Esophagus muscularis mucosa (tissue), 4 donors: ENCODE measurements around the gene SLC9C2. TPM values are rescaled to one million over a fixed set of nuclear protein-coding genes. Genes with fewer than 3 reads are reported as not detected.
"Not testable (repeated sequence)": the region's sequence is repeated elsewhere in the genome, so short reads cannot be mapped to it uniquely, and the experiment has no call there.

Experiments used
- DNase-seq: peaks from one replicate; pipeline ENCODE4 v3.0.0-alpha.2; 2017; ENCODE audit errors: extremely low spot score
- H3K27ac ChIP-seq, 4 donors: fragments of 200-600 bp; sonication (generic); replicated peaks in 1 of 4; 1 replicate in 3 of 4; 2 replicates in 1 of 4; pipeline ENCODE4 v1.5.1; 2016 to 2019; ENCODE audit warnings: mild to moderate bottlenecking in 1 of 4
- H3K27me3 ChIP-seq, 4 donors: fragments of 200-600 bp; sonication (generic); one replicate each; pipeline versions ENCODE4 v1.5.1 to v1.6.0; 2016 to 2019
- H3K36me3 ChIP-seq, 4 donors: fragments of 200-600 bp; sonication (generic); one replicate each; pipeline ENCODE4 v1.5.1; 2016 to 2019
- H3K4me1 ChIP-seq, 4 donors: fragments of 200-600 bp; sonication (generic); one replicate each; pipeline ENCODE4 v1.5.1; 2016 to 2019
- H3K4me3 ChIP-seq, 4 donors: fragments of 200-600 bp; sonication (generic); 1 replicate in 2 of 4; 2 replicates in 2 of 4; pipeline ENCODE4 v1.5.1; 2016 to 2019; ENCODE audit warnings: mild to moderate bottlenecking in 4 of 4, moderate library complexity in 1 of 4
- H3K9me3 ChIP-seq, 4 donors: fragments of 200-600 bp; sonication (generic); 1 replicate in 3 of 4; 2 replicates in 1 of 4; pipeline ENCODE4 v1.5.1; 2016 to 2019
- EP300 ChIP-seq: sonication (generic); formaldehyde crosslinking; IDR thresholded peaks from one replicate; pipeline ENCODE4 v1.6.1; 2017; ENCODE audit warnings: antibody characterized with exemption
- POLR2A ChIP-seq: fragments of 450-650 bp; IDR thresholded peaks from one replicate; pipeline ENCODE4 v1.6.1; 2017; ENCODE audit warnings: antibody characterized with exemption, moderate library complexity, mild to moderate bottlenecking, low read depth
- POLR2AphosphoS5 ChIP-seq, 2 donors: sonication (generic); formaldehyde crosslinking; IDR thresholded peaks; one replicate each; pipeline ENCODE4 v1.6.1; 2017; ENCODE audit warnings: antibody characterized with exemption in 2 of 2
- WGBS: methylation state at CpG from one replicate; pipeline ENCODE4 v1.1.5; 2018; 5-methylcytosine and 5-hydroxymethylcytosine counted together
- intact Hi-C: fragments of 100-400 bp; cut with DNase I; formaldehyde crosslinking; loops from one replicate; pipeline ENCODE4 v1.15.1; 2023
- total RNA-seq, 4 donors: library from RNA; depleted of rRNA; stranded (reverse); fragments of >200 nt; gene quantifications; one replicate each; pipeline versions ENCODE4 v1.1.0 to v1.2.1, GENCODE V29; 2016
- TF ChIP-seq, protein P1 (sequence below), 3 experiments: fragments of 200-600 bp in 2 of 3; fragments of 450-650 bp in 1 of 3; sonication (generic) in 2 of 3; IDR thresholded peaks; one replicate each; pipeline ENCODE4 v1.5.1; 2017 to 2019; ENCODE audit warnings: antibody characterized with exemption in 3 of 3, mild to moderate bottlenecking in 2 of 3, moderate library complexity in 1 of 3

SLC9C2 gene
- total RNA-seq, 4 donors from 2014 or later, result not detected

DNA sequence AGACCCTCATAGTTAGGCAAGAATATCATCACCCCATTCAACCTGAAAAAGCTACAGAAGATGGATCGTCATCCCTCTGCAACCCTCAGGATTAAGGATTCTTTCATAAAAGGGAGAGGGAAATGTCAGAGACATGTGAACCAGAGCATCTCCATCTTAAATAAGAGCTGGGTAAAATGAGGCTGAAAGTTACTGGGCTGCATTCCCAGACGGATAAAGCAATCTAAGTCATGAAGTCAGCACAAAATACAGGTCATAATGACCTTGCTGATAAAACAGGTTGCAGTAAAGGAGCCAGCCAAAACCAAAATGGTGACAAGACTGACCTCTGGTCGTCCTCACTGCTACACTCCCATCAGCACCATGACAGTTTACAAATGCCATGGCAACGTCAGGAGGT, 103.1 kb downstream of the SLC9C2 start:
- Histone ChIP-seq H3K36me3 (peaks cover 0 to 8% (median 3%) of the 10 kb centered on the region in 4 donors), H3K27ac (no peak overlapping the region), H3K9me3 (no peaks in the 10 kb centered on the region), H3K4me3 (no peak overlapping the region), H3K4me1 (no peaks in the 10 kb centered on the region), H3K27me3 (no peaks in the 10 kb centered on the region)
- intact Hi-C loops, result no loop called here
- no peak for TF ChIP-seq POLR2A
- TF ChIP-seq EP300, result no peak
- TF ChIP-seq, protein P1, sequence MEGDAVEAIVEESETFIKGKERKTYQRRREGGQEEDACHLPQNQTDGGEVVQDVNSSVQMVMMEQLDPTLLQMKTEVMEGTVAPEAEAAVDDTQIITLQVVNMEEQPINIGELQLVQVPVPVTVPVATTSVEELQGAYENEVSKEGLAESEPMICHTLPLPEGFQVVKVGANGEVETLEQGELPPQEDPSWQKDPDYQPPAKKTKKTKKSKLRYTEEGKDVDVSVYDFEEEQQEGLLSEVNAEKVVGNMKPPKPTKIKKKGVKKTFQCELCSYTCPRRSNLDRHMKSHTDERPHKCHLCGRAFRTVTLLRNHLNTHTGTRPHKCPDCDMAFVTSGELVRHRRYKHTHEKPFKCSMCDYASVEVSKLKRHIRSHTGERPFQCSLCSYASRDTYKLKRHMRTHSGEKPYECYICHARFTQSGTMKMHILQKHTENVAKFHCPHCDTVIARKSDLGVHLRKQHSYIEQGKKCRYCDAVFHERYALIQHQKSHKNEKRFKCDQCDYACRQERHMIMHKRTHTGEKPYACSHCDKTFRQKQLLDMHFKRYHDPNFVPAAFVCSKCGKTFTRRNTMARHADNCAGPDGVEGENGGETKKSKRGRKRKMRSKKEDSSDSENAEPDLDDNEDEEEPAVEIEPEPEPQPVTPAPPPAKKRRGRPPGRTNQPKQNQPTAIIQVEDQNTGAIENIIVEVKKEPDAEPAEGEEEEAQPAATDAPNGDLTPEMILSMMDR (IDR thresholded peaks at IDR 0.05), result no peak
- no peak for TF ChIP-seq POLR2AphosphoS5 (IDR thresholded peaks at IDR 0.05)
- no peak for DNase-seq
- WGBS, result 82% methylated on average over 4 of the region's 4 CpGs

DNA sequence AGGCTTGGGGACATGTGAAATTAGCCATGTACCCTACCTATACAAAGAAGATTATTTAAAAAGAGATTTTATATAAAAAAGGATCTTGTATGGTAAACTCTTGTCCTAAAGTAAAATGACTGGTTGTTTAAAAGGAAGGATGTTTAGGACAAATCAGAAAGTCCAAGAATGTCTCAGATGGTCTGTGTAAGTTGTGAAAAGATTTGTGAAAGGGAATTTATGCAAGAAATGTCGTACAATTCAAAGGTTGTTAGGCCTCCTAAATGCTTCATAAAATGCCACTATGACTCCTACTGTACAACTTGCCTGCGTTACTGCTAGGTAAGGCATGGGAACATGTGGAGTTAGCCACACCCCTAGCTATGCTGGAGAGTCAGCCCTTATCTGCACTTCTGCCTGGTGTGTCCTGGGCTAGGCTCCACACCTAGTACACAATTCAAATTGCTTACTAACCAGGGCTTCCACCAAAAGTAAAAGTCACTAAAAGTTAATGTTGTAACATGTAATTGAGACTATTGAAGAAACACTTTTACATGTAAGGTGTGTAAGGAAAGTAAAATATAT, 106.0 kb downstream of the SLC9C2 start:
- TF ChIP-seq, protein P1 (IDR thresholded peaks at IDR 0.05), result no peak
- TF ChIP-seq POLR2AphosphoS5 (IDR thresholded peaks at IDR 0.05) (no peak), EP300 (no peak), POLR2A (no peak)
- no peak for DNase-seq
- H3K9me3 ChIP-seq, result no peaks in the 10 kb centered on the region
- H3K4me3 ChIP-seq, result no peak overlapping the region
- peaks cover 0 to 8% (median 7%) of the 10 kb centered on the region in 4 donors for H3K36me3 ChIP-seq
- H3K4me1 ChIP-seq, result no peaks in the 10 kb centered on the region
- H3K27me3 ChIP-seq, result no peaks in the 10 kb centered on the region
- H3K27ac ChIP-seq, result no peak overlapping the region
- intact Hi-C loops, result no loop called here
- 97% methylated on average over 2 of the region's 2 CpGs for WGBS

DNA sequence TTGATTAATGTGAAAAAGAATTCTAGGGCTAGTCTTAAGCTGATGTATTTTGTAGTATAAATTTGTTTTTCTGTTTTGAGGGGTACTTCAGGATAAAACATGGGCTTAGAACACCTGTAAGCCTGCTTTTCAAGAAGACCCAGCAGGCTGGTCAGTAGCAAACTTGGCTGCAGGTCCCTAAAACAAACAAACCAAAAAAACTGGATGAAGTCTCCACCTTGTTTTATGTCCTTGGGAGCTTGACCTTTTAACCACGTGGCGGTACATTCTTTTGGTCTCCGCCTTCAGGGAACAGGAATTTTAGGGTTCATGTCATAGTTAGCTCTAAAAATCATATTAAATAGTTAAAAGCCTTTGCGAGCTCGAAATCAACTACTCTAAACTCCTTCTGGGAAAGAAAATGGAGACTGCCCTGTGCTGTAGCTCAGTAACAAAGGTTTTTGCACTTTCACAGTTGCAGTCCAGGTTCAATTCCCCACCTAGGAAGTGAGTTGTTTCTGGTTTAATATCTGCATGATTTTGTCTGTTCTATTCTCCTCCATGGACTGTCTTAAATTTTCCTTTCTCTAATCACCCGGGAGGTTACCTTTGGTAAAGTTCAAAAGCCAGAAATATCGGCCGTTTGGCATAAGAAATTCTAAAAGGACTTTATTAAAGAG, 107.1 kb downstream of the SLC9C2 start:
- Histone ChIP-seq H3K27me3 (no peaks in the 10 kb centered on the region), H3K27ac (no peak overlapping the region), H3K9me3 (no peaks in the 10 kb centered on the region), H3K4me1 (no peaks in the 10 kb centered on the region), H3K4me3 (no peak overlapping the region), H3K36me3 (peaks cover 0 to 17% (median 7%) of the 10 kb centered on the region in 4 donors)
- TF ChIP-seq POLR2A (no peak), EP300 (no peak), POLR2AphosphoS5 (IDR thresholded peaks at IDR 0.05) (no peak)
- TF ChIP-seq, protein P1 (IDR thresholded peaks at IDR 0.05), result no peak
- WGBS, result 92% methylated on average over 8 of the region's 8 CpGs
- DNase-seq, result no peak
- intact Hi-C loops, result no loop called here

DNA sequence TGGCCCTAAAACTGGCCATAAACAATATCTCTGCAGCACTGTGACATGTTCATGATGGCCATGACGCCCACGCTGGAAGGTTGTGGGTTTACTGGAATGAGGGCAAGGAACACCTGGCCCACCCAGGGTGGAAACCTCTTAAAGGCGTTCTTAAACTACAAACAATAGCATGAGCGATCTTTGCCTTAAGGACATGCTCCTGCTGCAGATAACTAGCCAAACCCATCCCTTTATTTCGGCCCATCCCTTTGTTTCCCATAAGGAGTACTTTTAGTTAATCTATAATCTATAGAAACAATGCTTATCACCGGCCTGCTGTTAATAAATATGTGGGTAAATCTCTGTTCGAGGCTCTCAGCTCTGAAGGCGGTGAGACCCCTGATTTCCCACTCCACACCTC, 109.7 kb downstream of the SLC9C2 start:
- peaks cover 11 to 36% (median 18%) of the 10 kb centered on the region in 4 donors for H3K36me3 ChIP-seq
- H3K4me1 ChIP-seq, H3K27ac ChIP-seq, intact Hi-C loops, H3K4me3 ChIP-seq, DNase-seq, H3K9me3 ChIP-seq, H3K27me3 ChIP-seq: not testable (repeated sequence)
- 96% methylated on average over 8 of the region's 8 CpGs for WGBS

DNA sequence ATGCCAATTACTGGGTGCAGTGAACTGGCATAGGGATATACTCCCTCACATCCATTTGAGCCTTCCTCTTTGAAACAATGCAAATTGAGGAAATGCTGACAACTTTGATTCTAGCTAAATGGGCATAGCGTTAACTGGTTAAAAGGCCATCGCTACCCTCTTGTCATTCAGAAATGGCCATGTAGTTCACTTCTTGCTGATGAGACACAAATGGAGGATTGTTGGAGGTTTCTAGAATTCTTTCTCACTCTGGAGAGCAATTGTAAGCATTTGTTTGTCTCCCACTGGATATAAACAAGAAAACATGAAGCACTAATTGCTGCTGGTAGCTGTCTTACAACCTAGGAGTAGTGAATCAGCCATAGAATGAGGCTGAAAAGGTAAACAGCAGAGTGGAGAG, 111.4 kb downstream of the SLC9C2 start:
- intact Hi-C loops, result no loop called here
- Histone ChIP-seq H3K27ac (no peak overlapping the region), H3K27me3 (no peaks in the 10 kb centered on the region), H3K4me1 (no peaks in the 10 kb centered on the region), H3K4me3 (no peak overlapping the region), H3K36me3 (peaks cover 27 to 52% (median 34%) of the 10 kb centered on the region in 4 donors), H3K9me3 (no peaks in the 10 kb centered on the region)
- TF ChIP-seq POLR2AphosphoS5 (IDR thresholded peaks at IDR 0.05), result peak in 1 of 2 donors; percentile 8
- TF ChIP-seq, protein P1 (IDR thresholded peaks at IDR 0.05), result no peak
- 100% methylated on average over 2 of the region's 2 CpGs for WGBS
- DNase-seq, result no peak
